Fibroblast of the conjunctiva (primary cell): ENCODE results near the gene SCN4A.

ENCODE experiments used
- DNase-seq: peaks from one replicate; pipeline ENCODE4 v3.0.0-alpha.2; 2010; ENCODE audit warnings: low read depth

Gene SCN4A

GRCh38 chr17:63955232-63955631 lies 17.5 kb downstream of the SCN4A start:
- no peak for DNase-seq

GRCh38 chr17:63954402-63955063 lies 18.2 kb downstream of the SCN4A start:
- DNase-seq: no peak

DNA sequence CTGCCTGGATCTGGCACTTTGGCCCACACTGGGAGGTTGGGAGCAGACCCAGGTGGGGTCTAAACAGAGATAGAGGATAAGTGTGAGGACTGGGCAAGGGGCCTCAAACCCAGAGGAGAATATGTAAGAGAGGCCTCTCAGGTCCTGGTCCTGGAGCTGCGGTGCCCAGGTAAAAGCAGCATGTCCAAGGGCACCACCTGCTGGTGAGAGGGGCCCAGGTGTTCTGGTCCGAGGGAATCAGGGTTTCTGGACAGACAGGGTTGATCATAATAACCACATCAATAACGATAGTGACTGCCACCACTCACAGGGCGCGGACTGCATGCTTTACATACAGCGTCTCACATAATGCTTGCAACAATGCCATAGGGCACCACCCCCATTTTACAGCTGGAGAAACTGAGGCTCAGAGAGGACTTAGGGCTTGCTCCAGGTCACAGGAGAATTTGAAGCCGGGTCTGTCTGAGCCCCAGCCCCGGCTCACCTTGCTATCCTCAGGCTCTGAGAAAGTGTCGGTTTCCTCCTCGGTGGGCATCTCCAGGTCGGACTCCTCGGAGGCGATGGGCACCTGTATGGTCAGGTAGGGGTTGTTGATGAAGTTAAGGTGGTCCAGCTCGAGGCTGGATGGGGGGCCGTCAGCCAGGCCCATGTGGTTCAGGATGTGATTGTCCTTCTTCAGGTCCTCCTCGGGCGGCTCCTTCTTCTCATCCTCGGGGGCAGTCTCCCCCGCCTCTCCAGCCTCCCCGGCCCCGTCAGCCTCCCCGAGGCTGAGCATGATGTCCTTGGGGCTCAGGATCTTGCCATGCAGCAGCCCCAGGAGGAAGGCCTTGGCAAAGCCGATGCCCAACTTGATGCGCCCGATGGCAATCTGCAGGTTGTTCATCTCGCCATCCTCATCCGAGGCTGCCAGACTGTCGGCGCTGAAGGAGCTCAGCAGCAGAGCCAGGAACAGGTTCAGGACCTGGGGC lies 21.5 kb downstream of the SCN4A start:
- DNase-seq: no peak

DNA sequence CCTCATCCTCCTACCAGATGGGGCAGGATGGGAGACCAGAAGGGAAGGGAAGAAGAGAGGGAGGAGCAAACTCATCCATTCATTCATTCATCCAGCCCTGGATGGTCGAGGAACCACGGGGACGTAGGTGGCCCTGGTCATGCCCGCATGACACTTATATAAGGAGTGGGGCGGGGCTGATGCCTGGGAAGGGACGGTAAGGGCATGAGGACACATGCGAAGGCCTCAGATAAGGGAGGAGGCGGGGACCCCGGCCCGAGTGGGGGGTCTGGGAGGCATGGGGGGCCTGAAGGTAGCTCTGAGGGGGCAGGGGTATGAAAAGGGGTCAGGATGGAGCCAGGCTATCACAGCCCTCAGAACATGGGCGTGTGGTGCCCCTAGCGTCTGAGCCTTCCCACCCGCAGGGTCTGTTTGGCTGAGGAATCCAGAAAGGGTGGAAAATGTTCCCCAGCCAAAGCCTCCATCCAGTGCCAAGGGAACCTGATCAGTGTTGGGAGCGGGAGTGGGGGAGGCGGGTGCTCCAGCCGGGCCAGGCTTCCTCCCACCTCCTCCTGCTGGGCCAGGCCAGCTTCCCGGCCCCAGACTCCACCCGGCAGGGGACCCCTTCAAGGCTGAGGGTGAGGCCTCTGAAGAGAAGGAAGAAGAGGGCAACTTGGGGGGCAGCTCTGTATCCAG lies 23.0 kb downstream of the SCN4A start:
- DNase-seq: no peak

DNA sequence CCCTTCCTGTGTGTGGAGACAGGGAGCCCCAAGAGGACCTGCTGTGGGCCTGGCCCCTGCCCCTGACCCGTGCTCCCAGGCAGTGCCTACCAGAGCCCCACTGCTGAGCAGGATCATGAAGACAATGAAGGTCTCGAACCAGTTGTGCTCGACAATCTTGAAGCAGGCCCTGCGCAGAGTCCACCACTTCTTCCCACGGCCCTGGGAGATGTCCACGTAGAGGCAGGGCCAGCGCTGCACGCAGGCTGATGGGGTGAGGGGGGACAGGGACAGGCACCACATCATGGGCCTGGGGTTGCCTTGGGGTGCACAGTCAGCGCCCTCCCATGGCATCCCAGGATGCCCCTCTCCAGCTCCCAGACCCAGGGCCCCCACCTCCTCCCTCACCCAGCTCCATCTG lies 24.2 kb downstream of the SCN4A start:
- DNase-seq: no peak

DNA sequence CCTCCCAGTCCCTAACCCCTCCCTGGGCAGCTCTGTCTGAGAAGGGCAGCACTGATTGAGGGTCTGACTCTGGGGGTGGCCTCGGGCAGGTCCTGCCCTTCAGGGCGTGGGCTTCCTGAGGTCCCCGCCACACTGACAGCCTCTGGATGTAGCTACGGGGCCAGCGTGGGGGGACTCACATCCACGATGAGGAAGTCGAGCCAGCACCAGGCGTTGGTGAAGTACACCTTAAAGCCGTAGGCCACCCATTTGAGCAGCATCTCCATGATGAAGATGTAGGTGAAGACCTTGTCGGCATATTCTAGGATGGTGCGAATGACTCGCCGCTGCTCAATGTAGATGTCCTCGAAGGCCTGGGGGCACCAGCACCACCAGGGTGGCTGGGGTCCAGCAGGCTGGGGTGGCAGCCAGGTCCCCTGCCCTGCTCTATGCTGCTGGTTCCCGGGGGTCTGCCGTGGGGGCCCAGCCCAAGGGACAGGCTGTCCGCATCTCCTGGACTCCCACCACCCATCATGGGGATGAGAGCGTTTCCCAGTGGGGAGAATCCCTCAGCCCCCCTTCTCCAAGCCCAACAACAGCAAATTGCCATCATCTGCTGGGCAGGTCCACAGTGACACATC lies 24.9 kb downstream of the SCN4A start:
- DNase-seq: no peak

- DNase-seq: no peak
Measured at GRCh38 chr17:63946440-63947363, 26.0 kb downstream of the SCN4A start.

GRCh38 chr17:63945784-63946439 lies 26.8 kb downstream of the SCN4A start:
- DNase-seq: no peak

- no peak for DNase-seq
Measured at GRCh38 chr17:63944736-63945499, 27.8 kb downstream of the SCN4A start.

DNA sequence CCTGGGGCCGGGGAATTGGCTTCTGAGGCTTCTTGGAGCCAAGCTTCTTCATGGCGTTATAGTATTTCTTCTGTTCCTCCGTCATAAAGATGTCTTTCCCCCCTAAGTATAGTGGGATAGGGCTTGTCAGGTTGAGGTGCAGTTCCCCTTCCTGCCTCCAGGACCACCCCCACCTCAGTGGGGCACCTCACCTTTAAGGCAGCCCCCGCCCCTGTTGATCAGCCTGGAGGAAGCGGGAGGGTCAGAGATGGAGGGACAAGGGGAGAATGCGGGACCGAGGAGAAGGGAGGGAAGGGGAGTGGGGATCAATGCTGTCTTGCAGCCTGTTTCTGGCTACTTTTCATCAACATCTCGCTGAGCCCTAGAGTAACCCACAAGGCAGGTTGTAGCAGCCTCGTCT lies 29.0 kb downstream of the SCN4A start:
- DNase-seq: no peak

DNA sequence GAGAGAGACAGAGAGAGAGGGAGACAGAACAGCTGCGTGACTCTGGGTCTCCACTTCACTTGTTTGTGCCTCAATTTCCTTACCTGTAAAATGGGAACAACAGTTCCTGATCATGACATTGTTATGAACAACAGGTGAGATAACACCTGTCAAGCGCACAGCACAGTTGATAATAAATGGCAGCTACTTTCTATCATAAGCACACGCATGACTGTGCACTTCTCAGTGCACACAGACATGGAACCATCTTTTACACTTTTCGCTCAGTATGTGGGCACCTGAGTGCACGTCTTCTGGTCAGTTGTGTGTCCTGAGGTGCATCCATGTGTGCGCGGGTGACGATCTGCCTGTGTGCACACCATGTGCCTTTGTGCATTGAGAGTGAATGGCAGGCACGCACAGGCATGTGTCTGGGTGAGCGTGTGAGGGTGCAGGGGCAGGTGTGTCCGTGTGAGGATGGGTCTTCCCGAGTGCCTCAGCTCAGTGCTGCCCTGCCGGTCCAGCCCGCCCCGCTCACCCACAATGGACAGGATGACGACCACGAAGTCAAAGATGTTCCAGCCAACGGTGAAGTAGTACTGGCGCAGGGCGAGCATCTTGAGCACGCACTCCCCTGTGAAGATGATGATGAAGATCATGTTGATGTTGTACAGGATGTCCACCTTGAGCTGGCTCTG lies 30.3 kb downstream of the SCN4A start:
- no peak for DNase-seq

- DNase-seq: no peak
Measured at GRCh38 chr17:63941751-63942150, 31.0 kb downstream of the SCN4A start.

GRCh38 chr17:63941162-63941561 lies 31.6 kb downstream of the SCN4A start:
- DNase-seq: no peak

- no peak for DNase-seq
Measured at GRCh38 chr17:63940584-63940983, 32.1 kb downstream of the SCN4A start.

- no peak for DNase-seq
Measured at GRCh38 chr17:63939884-63940283, 32.8 kb downstream of the SCN4A start.

- no peak for DNase-seq
Measured at GRCh38 chr17:63939401-63939800, 33.3 kb downstream of the SCN4A start.

DNA sequence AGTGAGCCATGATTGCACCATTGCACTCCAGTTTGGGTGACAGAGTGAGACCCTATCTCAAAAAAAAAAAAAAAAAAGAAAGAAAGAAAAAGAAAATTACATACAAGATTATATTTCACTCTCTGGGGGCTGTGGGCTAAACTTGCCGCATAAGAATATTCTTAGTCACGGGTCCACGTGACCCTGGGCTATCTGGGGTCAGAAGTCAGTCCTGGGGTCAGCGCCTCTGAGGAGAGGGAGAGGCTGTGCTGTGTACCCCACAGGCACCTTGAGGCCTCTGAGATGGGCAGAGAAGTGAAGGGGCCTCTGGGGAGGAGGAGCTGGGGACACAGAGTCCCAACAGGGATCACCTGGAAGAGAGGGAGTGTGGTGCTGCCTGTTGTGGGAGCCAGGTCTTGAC lies 34.8 kb downstream of the SCN4A start:
- DNase-seq: no peak

DNA sequence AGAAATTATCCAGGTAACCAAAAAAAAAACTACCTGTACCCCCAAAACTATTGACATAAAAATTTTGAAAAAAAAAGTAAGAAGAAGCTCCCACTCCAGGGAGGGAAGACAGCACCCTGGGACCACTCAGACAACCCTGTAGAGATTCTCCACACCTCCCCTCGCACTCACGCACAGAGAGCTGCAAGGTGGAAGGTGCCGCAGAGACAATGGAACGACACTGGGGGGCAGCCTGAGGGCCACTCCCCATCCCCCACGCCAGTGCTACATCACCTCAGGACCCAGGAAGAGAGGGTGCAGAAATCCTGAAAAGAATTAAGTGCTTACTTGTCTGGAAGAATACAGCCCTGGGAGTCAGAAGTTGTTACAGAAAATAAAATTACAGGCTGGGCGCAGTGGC lies 35.4 kb downstream of the SCN4A start:
- no peak for DNase-seq
